Transverse colon (tissue), 4 donors: ENCODE results near the gene TNS3. TPM values are rescaled to one million over a fixed set of nuclear protein-coding genes. Genes with fewer than 3 reads are reported as not detected.
A peak's percentile ranks its signal among the peaks of the same experiment; 100 is the strongest.

ENCODE experiments used
- DNase-seq: peaks from one replicate; pipeline ENCODE4 v3.0.0-alpha.2; 2019
- H3K27ac ChIP-seq, 4 donors: fragments of 200-600 bp; sonication (generic); 2 replicates each; pipeline ENCODE4 v1.5.1; 2016 to 2018; ENCODE audit warnings: inconsistent platforms in 4 of 4
- H3K27me3 ChIP-seq: fragments of 200-600 bp; sonication (generic); 2 replicates; pipeline ENCODE4 v1.5.1; 2017; ENCODE audit warnings: inconsistent platforms
- H3K36me3 ChIP-seq, 4 donors: fragments of 200-600 bp; sonication (generic); 2 replicates each; pipeline ENCODE4 v1.5.1; 2017 to 2019; ENCODE audit warnings: inconsistent platforms in 4 of 4
- H3K4me1 ChIP-seq, 4 donors: fragments of 200-600 bp; sonication (generic); 2 replicates each; pipeline ENCODE4 v1.5.1; 2017 to 2020; ENCODE audit warnings: inconsistent platforms in 4 of 4
- H3K4me3 ChIP-seq, 4 donors: fragments of 200-600 bp; sonication (generic); 1 replicate in 1 of 4; 2 replicates in 3 of 4; pipeline versions ENCODE4 v1.5.1 to v1.6.1; 2017 to 2019; ENCODE audit warnings: inconsistent platforms in 4 of 4
- H3K9me3 ChIP-seq, 2 donors: fragments of 200-600 bp; sonication (generic); 2 replicates each; pipeline ENCODE4 v1.5.1; 2017 to 2019; ENCODE audit warnings: inconsistent platforms in 2 of 2
- CTCF ChIP-seq, 5 experiments: fragments of 200-600 bp in 3 of 5; fragments of 450-650 bp in 2 of 5; sonication (generic) in 3 of 5; IDR thresholded peaks; 1 replicate in 2 of 5; 2 replicates in 3 of 5; pipeline ENCODE4 v1.5.1; 2016 to 2017; ENCODE audit warnings: antibody characterized with exemption in 5 of 5, inconsistent platforms in 3 of 5, mild to moderate bottlenecking in 2 of 5, moderate library complexity in 1 of 5
- EP300 ChIP-seq: sonication (generic); formaldehyde crosslinking; IDR thresholded peaks from one replicate; pipeline ENCODE4 v1.6.1; 2017; ENCODE audit warnings: antibody characterized with exemption, low read depth
- POLR2A ChIP-seq: fragments of 450-650 bp; IDR thresholded peaks from one replicate; pipeline ENCODE4 v1.6.1; 2016; ENCODE audit warnings: antibody characterized with exemption, mild to moderate bottlenecking, moderate library complexity
- POLR2AphosphoS5 ChIP-seq, 3 donors: sonication (generic); formaldehyde crosslinking; IDR thresholded peaks; one replicate each; pipeline ENCODE4 v1.6.1; 2016; ENCODE audit warnings: antibody characterized with exemption in 3 of 3
- WGBS, 2 donors: methylation state at CpG; one replicate each; pipeline ENCODE4 v1.1.5; 2018; ENCODE audit warnings: low coverage in 1 of 2; 5-methylcytosine and 5-hydroxymethylcytosine counted together
- in situ Hi-C, 4 donors: fragments of 200-750 bp; cut with MboI; loops; one replicate each; pipeline versions ENCODE4 v1.15.0 to v1.15.1; 2017; ENCODE audit warnings: low sequenced_read_pairs in 3 of 4, low pct_ligation_motif_present in 1 of 4, low pct_unique_long_range_greater_than_20kb in 1 of 4
- intact Hi-C: fragments of 100-400 bp; cut with DNase I; formaldehyde crosslinking; loops from one replicate; pipeline ENCODE4 v1.15.1; 2023; ENCODE audit warnings: low total_unique reads
- total RNA-seq, 4 donors: library from RNA; depleted of rRNA; stranded (reverse); fragments of >200 nt; gene quantifications; one replicate each; pipeline ENCODE4 v1.1.0, GENCODE V29; 2016

The TNS3 gene
- total RNA-seq, 4 donors from 2014 or later, result 58.5 to 104 (median 72.7) TPM

GRCh38 chr7:47303014-47303694, 278.8 kb downstream of the TNS3 start:
- H3K4me1 ChIP-seq, result no peaks in the 10 kb centered on the region
- WGBS, 2 donors, result 90 to 91% methylated on average over 2 to 24 of the region's 30 CpGs
- intact Hi-C loops (no loop called here), in situ Hi-C loops (no loop called here)
- TF ChIP-seq POLR2AphosphoS5 (IDR thresholded peaks at IDR 0.05) (no peak), EP300 (no peak), CTCF (IDR thresholded peaks at IDR 0.05) (no peak), POLR2A (no peak)
- DNase-seq, result no peak
- no peaks in the 10 kb centered on the region for H3K27me3 ChIP-seq
- peak overlapping the region in 1 of 4 donors; percentile 12 for H3K27ac ChIP-seq
- no peaks in the 10 kb centered on the region for H3K9me3 ChIP-seq
- H3K36me3 ChIP-seq, result peaks cover 0 to 4% (median 0%) of the 10 kb centered on the region in 4 donors
- no peak overlapping the region for H3K4me3 ChIP-seq

- H3K36me3 ChIP-seq, result peaks cover 0 to 4% (median 0%) of the 10 kb centered on the region in 4 donors
- H3K27ac ChIP-seq, result peak overlapping the region in 1 of 4 donors; percentile 12
- intact Hi-C loops (no loop called here), in situ Hi-C loops (no loop called here)
- H3K9me3 ChIP-seq, result no peaks in the 10 kb centered on the region
- H3K27me3 ChIP-seq, result no peaks in the 10 kb centered on the region
- no peak overlapping the region for H3K4me3 ChIP-seq
- TF ChIP-seq POLR2AphosphoS5 (IDR thresholded peaks at IDR 0.05) (no peak), EP300 (no peak), CTCF (IDR thresholded peaks at IDR 0.05) (no peak), POLR2A (no peak)
- no peak for DNase-seq
- 57 to 81% methylated on average over 2 to 3 of the region's 3 CpGs for WGBS, 2 donors
- no peaks in the 10 kb centered on the region for H3K4me1 ChIP-seq
These were observed 279.4 kb downstream of the TNS3 start for GRCh38 chr7:47302560-47302959.

GRCh38 chr7:47301657-47302295, 280.1 kb downstream of the TNS3 start:
- WGBS, 2 donors, result 95 to 100% methylated on average over 5 to 10 of the region's 10 CpGs
- intact Hi-C loops (no loop called here), in situ Hi-C loops (no loop called here)
- H3K27ac ChIP-seq, result no peak overlapping the region
- peaks cover 0 to 4% (median 2%) of the 10 kb centered on the region in 4 donors for H3K36me3 ChIP-seq
- no peaks in the 10 kb centered on the region for H3K4me1 ChIP-seq
- no peak overlapping the region for H3K4me3 ChIP-seq
- TF ChIP-seq CTCF (IDR thresholded peaks at IDR 0.05) (no peak), POLR2A (no peak), EP300 (no peak), POLR2AphosphoS5 (IDR thresholded peaks at IDR 0.05) (no peak)
- H3K9me3 ChIP-seq, result no peaks in the 10 kb centered on the region
- no peak for DNase-seq
- H3K27me3 ChIP-seq, result no peaks in the 10 kb centered on the region

GRCh38 chr7:47301105-47301477, 280.8 kb downstream of the TNS3 start:
- WGBS, 2 donors, result 95% methylated on average over 6 of the region's 6 CpGs; no CpG with 5 or more reads in 1 of the 2 donors
- TF ChIP-seq EP300 (no peak), CTCF (IDR thresholded peaks at IDR 0.05) (no peak), POLR2AphosphoS5 (IDR thresholded peaks at IDR 0.05) (no peak), POLR2A (no peak)
- intact Hi-C loops, result no loop called here
- no peak overlapping the region for H3K4me3 ChIP-seq
- no peaks in the 10 kb centered on the region for H3K9me3 ChIP-seq
- H3K4me1 ChIP-seq, result no peaks in the 10 kb centered on the region
- no peak for DNase-seq
- in situ Hi-C loops, result no loop called here
- peak overlapping the region in 3 of 4 donors; percentile 2 to 41 (median 31) for H3K27ac ChIP-seq
- no peaks in the 10 kb centered on the region for H3K27me3 ChIP-seq
- H3K36me3 ChIP-seq, result peaks cover 0 to 5% (median 2%) of the 10 kb centered on the region in 4 donors
